Vagina (tissue), 2 donors: ENCODE data around the gene ACBD3.

Source experiments
- POLR2A ChIP-seq, 2 donors: fragments of 450-650 bp; IDR thresholded peaks; one replicate each; pipeline ENCODE4 v1.6.1; 2017; ENCODE audit warnings: antibody characterized with exemption in 2 of 2, mild to moderate bottlenecking in 2 of 2, moderate library complexity in 2 of 2
- POLR2AphosphoS5 ChIP-seq, 2 donors: sonication (generic); formaldehyde crosslinking; IDR thresholded peaks; one replicate each; pipeline ENCODE4 v1.9.0; 2017; ENCODE audit warnings: antibody characterized with exemption in 2 of 2, mild to moderate bottlenecking in 2 of 2, low read depth in 1 of 2; ENCODE audit not compliant: insufficient read depth in 1 of 2
- TF ChIP-seq, protein P1 (sequence below), 3 experiments: fragments of 450-650 bp in 2 of 3; fragments of 200-600 bp in 1 of 3; sonication (generic) in 1 of 3; IDR thresholded peaks; one replicate each; pipeline ENCODE4 v1.5.1; 2017 to 2019; ENCODE audit warnings: antibody characterized with exemption in 3 of 3, mild to moderate bottlenecking in 2 of 3, moderate library complexity in 2 of 3

DNA sequence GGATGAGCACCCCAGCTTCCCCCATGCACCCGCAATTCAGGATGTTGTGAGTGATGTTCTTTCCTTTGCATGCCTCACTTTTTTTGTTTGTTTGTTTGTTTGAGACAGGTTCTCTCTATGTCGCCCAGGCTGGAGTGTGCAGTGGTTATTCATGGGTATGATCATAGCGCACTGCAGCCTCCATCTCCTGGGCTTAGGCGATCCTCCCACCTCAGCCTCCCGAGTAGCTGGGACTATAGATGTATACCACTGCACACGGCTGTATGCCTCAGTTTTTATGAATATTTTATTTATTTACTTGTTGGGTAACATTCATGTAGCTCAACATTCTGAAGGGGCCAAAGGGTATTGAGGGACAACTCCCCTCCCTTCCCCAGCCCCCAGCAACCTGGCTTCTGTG is 69.2 kb downstream of the ACBD3 start:
- TF ChIP-seq POLR2A (IDR thresholded peaks at IDR 0.05) = no peak
- TF ChIP-seq, protein P1, sequence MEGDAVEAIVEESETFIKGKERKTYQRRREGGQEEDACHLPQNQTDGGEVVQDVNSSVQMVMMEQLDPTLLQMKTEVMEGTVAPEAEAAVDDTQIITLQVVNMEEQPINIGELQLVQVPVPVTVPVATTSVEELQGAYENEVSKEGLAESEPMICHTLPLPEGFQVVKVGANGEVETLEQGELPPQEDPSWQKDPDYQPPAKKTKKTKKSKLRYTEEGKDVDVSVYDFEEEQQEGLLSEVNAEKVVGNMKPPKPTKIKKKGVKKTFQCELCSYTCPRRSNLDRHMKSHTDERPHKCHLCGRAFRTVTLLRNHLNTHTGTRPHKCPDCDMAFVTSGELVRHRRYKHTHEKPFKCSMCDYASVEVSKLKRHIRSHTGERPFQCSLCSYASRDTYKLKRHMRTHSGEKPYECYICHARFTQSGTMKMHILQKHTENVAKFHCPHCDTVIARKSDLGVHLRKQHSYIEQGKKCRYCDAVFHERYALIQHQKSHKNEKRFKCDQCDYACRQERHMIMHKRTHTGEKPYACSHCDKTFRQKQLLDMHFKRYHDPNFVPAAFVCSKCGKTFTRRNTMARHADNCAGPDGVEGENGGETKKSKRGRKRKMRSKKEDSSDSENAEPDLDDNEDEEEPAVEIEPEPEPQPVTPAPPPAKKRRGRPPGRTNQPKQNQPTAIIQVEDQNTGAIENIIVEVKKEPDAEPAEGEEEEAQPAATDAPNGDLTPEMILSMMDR (IDR thresholded peaks at IDR 0.05) = no peak
- no peak for TF ChIP-seq POLR2AphosphoS5 (IDR thresholded peaks at IDR 0.05; ENCODE audit: insufficient read depth in 1 of 2, low read depth in 1 of 2)
